BLaER1 (cell line): Measurements from ENCODE around the gene THBS2.

ENCODE experiments used
- H3K27ac ChIP-seq: shearing (Covaris generic); formaldehyde crosslinking; 2 replicates; pipeline ENCODE4 v1.8.1; 2022
- H3K27me3 ChIP-seq: shearing (Covaris generic); formaldehyde crosslinking; 2 replicates; pipeline ENCODE4 v1.8.1; 2022
- H3K36me3 ChIP-seq: shearing (Covaris generic); formaldehyde crosslinking; 2 replicates; pipeline ENCODE4 v1.8.1; 2022
- H3K4me1 ChIP-seq: shearing (Covaris generic); formaldehyde crosslinking; 2 replicates; pipeline ENCODE4 v1.8.1; 2022
- H3K4me2 ChIP-seq: shearing (Covaris generic); formaldehyde crosslinking; 2 replicates; pipeline ENCODE4 v1.8.1; 2022
- H3K4me3 ChIP-seq: shearing (Covaris generic); formaldehyde crosslinking; 2 replicates; pipeline ENCODE4 v1.8.1; 2022
- H3K9ac ChIP-seq: shearing (Covaris generic); formaldehyde crosslinking; 2 replicates; pipeline ENCODE4 v1.8.1; 2022
- H3K9me3 ChIP-seq: shearing (Covaris generic); formaldehyde crosslinking; 2 replicates; pipeline ENCODE4 v1.8.1; 2022
- H4K20me1 ChIP-seq: shearing (Covaris generic); formaldehyde crosslinking; 2 replicates; pipeline ENCODE4 v1.8.1; 2022
- Cebpa-rat ChIP-seq: shearing (Covaris generic); IDR thresholded peaks from 2 replicates; pipeline ENCODE4 v1.8.1; 2022

THBS2 gene

GRCh38 chr6:169291646-169292337, 38.1 kb upstream of the THBS2 start:
- Histone ChIP-seq H3K27me3 (no peaks in the 10 kb centered on the region), H3K9ac (no peak overlapping the region), H3K27ac (no peak overlapping the region), H3K4me3 (no peak overlapping the region), H3K4me1 (peaks cover 9% of the 10 kb centered on the region; the same call in 1 of the 2 replicates), H3K9me3 (no peaks in the 10 kb centered on the region), H3K36me3 (no peaks in the 10 kb centered on the region), H4K20me1 (no peaks in the 10 kb centered on the region), H3K4me2 (peak overlapping the region; percentile 17; the same call in 1 of the 2 replicates)
- TF ChIP-seq Cebpa-rat = no peak

- Histone ChIP-seq H3K9ac (no peak overlapping the region), H3K27me3 (no peaks in the 10 kb centered on the region), H3K4me1 (peaks cover 9% of the 10 kb centered on the region; the same call in 1 of the 2 replicates), H3K9me3 (no peaks in the 10 kb centered on the region), H3K4me3 (no peak overlapping the region), H3K36me3 (no peaks in the 10 kb centered on the region), H3K4me2 (no peak overlapping the region), H3K27ac (no peak overlapping the region), H4K20me1 (no peaks in the 10 kb centered on the region)
- no peak for TF ChIP-seq Cebpa-rat
Measured at GRCh38 chr6:169291148-169291547, 37.5 kb upstream of the THBS2 start.

- H3K36me3 ChIP-seq = no peaks in the 10 kb centered on the region
- H3K9ac ChIP-seq = no peak overlapping the region
- H3K4me1 ChIP-seq = peaks cover 9% of the 10 kb centered on the region; the same call in 1 of the 2 replicates
- H4K20me1 ChIP-seq = no peaks in the 10 kb centered on the region
- H3K9me3 ChIP-seq = no peaks in the 10 kb centered on the region
- no peak for TF ChIP-seq Cebpa-rat
- no peak overlapping the region for H3K4me3 ChIP-seq
- H3K27ac ChIP-seq = no peak overlapping the region
- no peak overlapping the region for H3K4me2 ChIP-seq
- no peaks in the 10 kb centered on the region for H3K27me3 ChIP-seq
Measured at GRCh38 chr6:169289619-169290339, 36.1 kb upstream of the THBS2 start.

GRCh38 chr6:169289257-169289618, 35.6 kb upstream of the THBS2 start:
- Histone ChIP-seq H3K36me3 (no peaks in the 10 kb centered on the region), H3K4me3 (no peak overlapping the region), H3K27me3 (no peaks in the 10 kb centered on the region), H3K27ac (no peak overlapping the region), H3K4me2 (no peak overlapping the region), H4K20me1 (no peaks in the 10 kb centered on the region), H3K9ac (no peak overlapping the region), H3K4me1 (peaks cover 9% of the 10 kb centered on the region; the same call in 1 of the 2 replicates), H3K9me3 (no peaks in the 10 kb centered on the region)
- TF ChIP-seq Cebpa-rat = no peak

- Histone ChIP-seq H4K20me1 (no peaks in the 10 kb centered on the region), H3K9ac (no peak overlapping the region), H3K27ac (no peak overlapping the region), H3K9me3 (no peaks in the 10 kb centered on the region), H3K27me3 (no peaks in the 10 kb centered on the region), H3K4me2 (no peak overlapping the region), H3K4me1 (peaks cover 9% of the 10 kb centered on the region; the same call in 1 of the 2 replicates), H3K36me3 (no peaks in the 10 kb centered on the region), H3K4me3 (no peak overlapping the region)
- TF ChIP-seq Cebpa-rat = no peak
Measured at GRCh38 chr6:169288591-169288990, 34.9 kb upstream of the THBS2 start.

- TF ChIP-seq Cebpa-rat = no peak
- Histone ChIP-seq H4K20me1 (no peaks in the 10 kb centered on the region), H3K27me3 (no peaks in the 10 kb centered on the region)
Measured at GRCh38 chr6:169287675-169288074, 34.0 kb upstream of the THBS2 start.

GRCh38 chr6:169286961-169287360, 33.3 kb upstream of the THBS2 start:
- H3K27ac ChIP-seq = no peak overlapping the region
- TF ChIP-seq Cebpa-rat = no peak
- peaks cover 2% of the 10 kb centered on the region; the same call in 1 of the 2 replicates for H3K4me1 ChIP-seq
- no peak overlapping the region for H3K4me2 ChIP-seq
- no peaks in the 10 kb centered on the region for H3K27me3 ChIP-seq
- H3K9me3 ChIP-seq = no peaks in the 10 kb centered on the region
- H3K36me3 ChIP-seq = no peaks in the 10 kb centered on the region
- H3K9ac ChIP-seq = no peak overlapping the region
- no peaks in the 10 kb centered on the region for H4K20me1 ChIP-seq
- no peak overlapping the region for H3K4me3 ChIP-seq

More at GRCh38 chr6:169287675-169288074, 34.0 kb upstream of the THBS2 start:
- Histone ChIP-seq H3K4me1 (peaks cover 9% of the 10 kb centered on the region; the same call in 1 of the 2 replicates), H3K27ac (no peak overlapping the region), H3K9ac (no peak overlapping the region), H3K36me3 (no peaks in the 10 kb centered on the region), H3K9me3 (no peaks in the 10 kb centered on the region), H3K4me2 (no peak overlapping the region), H3K4me3 (no peak overlapping the region)

GRCh38 chr6:169285165-169285564, 31.5 kb upstream of the THBS2 start:
- no peaks in the 10 kb centered on the region for H3K9me3 ChIP-seq
- H3K27ac ChIP-seq = no peak overlapping the region
- H3K9ac ChIP-seq = no peak overlapping the region
- H3K4me1 ChIP-seq = no peaks in the 10 kb centered on the region
- H4K20me1 ChIP-seq = no peaks in the 10 kb centered on the region
- H3K36me3 ChIP-seq = no peaks in the 10 kb centered on the region
- H3K4me3 ChIP-seq = no peak overlapping the region
- H3K4me2 ChIP-seq = no peak overlapping the region
- H3K27me3 ChIP-seq = no peaks in the 10 kb centered on the region
- TF ChIP-seq Cebpa-rat = no peak

DNA sequence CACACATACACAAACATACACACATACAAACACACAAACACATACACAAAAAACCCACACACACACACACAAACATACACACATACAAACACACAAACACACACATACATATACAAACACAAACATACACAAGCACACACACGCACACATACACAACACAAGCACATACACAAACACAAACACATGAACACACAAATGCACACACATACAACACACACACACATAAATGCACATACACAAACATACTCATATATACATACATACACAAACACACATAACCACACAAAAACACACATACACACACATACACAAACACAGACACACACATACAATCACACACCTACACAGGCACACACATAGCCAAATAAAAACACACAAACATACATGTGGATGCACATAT, 30.3 kb upstream of the THBS2 start:
- Histone ChIP-seq H3K36me3 (no peaks in the 10 kb centered on the region), H3K9me3 (no peaks in the 10 kb centered on the region), H3K4me1 (no peaks in the 10 kb centered on the region), H3K4me2 (no peak overlapping the region), H3K27me3 (no peaks in the 10 kb centered on the region), H3K4me3 (no peak overlapping the region), H3K27ac (no peak overlapping the region), H4K20me1 (no peaks in the 10 kb centered on the region), H3K9ac (no peak overlapping the region)
- no peak for TF ChIP-seq Cebpa-rat

DNA sequence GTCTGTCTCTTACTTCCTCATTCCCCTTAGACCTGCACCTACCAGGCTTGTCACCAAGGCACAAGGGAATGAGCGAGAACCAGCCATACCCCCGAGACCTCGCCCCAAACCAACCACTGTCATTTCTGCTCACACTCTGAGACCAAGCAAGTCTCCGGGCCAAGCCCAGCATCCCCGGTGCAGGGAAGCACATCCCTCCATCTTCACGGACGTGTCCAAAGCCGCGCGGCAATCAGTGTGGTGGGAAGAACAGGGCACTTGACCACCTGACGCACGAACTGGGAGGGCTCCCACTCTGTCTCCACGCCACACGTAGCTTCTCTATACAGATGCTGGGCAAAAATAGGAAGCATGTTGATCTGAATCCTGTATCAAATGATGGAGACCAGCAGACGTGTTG, 28.4 kb upstream of the THBS2 start:
- Histone ChIP-seq H3K9me3 (no peaks in the 10 kb centered on the region), H3K9ac (no peak overlapping the region), H3K36me3 (no peaks in the 10 kb centered on the region), H4K20me1 (no peaks in the 10 kb centered on the region), H3K4me3 (no peak overlapping the region), H3K27me3 (no peaks in the 10 kb centered on the region), H3K27ac (no peak overlapping the region), H3K4me2 (no peak overlapping the region), H3K4me1 (no peaks in the 10 kb centered on the region)
- no peak for TF ChIP-seq Cebpa-rat
